Progenitor cell of endocrine pancreas (in vitro differentiated cells): ENCODE measurements around the gene TAF5. TPM values are rescaled to one million over a fixed set of nuclear protein-coding genes. Genes with fewer than 3 reads are reported as not detected.

Source experiments
- DNase-seq: peaks from one replicate; pipeline ENCODE4 v3.0.0; 2021; ENCODE audit warnings: low spot score; ENCODE audit not compliant: unreplicated experiment
- H3K27ac Mint-ChIP-seq: 2 replicates; pipeline ENCODE4 v1.8.0; 2021; ENCODE audit warnings: mild to moderate bottlenecking, moderate library complexity, mixed read lengths
- H3K27me3 Mint-ChIP-seq: 2 replicates; pipeline ENCODE4 v1.8.0; 2021; ENCODE audit warnings: mixed read lengths
- H3K36me3 Mint-ChIP-seq: 2 replicates; pipeline ENCODE4 v1.8.0; 2022; ENCODE audit warnings: mixed read lengths; ENCODE audit not compliant: insufficient read depth
- H3K4me1 Mint-ChIP-seq: 2 replicates; pipeline ENCODE4 v1.8.0; 2021; ENCODE audit warnings: low read depth, mixed read lengths
- H3K4me3 Mint-ChIP-seq: 2 replicates; pipeline ENCODE4 v1.8.0; 2021; ENCODE audit warnings: low read depth, mild to moderate bottlenecking, moderate library complexity, mixed read lengths
- H3K9me3 Mint-ChIP-seq: 2 replicates; pipeline ENCODE4 v1.8.0; 2021; ENCODE audit warnings: low read depth, mixed read lengths
- long read RNA-seq: library from polyadenylated mRNA; unstranded; transcript quantifications from one replicate; pipeline ENCODE4 v2.0.0, GENCODE V29; 2020
- total RNA-seq: library from RNA; stranded (reverse); gene quantifications from 2 replicates; pipeline ENCODE4 v1.2.1, GENCODE V29; 2021
- TF ChIP-seq, protein P1 (sequence below): fragments of 200-600 bp; sonication (generic); IDR thresholded peaks from one replicate; pipeline ENCODE4 v1.5.0; 2021; ENCODE audit warnings: antibody characterized with exemption, mild to moderate bottlenecking; ENCODE audit not compliant: unreplicated experiment

Gene TAF5
- total RNA-seq = 7.7 and 8.9 TPM in 2 replicates
- long read RNA-seq, partial matches to known transcripts = 3 of 4 reads
- long read RNA-seq, other reads (novel, unspliced or antisense) = 1 of 4 reads

DNA sequence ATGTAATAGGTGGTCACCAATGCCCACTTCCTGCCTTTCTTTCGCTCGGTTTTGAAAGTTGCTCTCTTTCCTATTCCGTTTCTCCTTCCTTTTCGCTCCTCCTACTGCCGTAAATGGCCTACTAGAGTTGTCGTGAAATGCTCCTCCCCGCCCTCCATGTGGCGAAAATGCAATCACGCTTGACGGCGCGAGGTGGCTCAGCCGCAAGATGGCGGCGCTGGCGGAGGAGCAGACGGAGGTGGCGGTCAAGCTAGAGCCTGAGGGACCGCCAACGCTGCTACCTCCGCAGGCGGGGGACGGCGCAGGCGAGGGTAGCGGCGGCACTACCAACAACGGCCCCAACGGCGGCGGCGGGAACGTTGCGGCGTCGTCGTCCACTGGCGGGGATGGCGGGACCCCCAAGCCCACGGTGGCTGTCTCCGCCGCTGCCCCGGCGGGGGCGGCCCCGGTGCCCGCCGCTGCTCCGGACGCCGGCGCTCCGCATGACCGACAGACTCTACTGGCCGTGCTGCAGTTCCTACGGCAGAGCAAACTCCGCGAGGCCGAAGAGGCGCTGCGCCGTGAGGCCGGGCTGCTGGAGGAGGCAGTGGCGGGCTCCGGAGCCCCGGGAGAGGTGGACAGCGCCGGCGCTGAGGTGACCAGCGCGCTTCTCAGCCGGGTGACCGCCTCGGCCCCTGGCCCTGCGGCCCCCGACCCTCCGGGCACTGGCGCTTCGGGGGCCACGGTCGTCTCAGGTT lies at the start of gene TAF5:
TAF5 (plus strand) TSS at position 195 of the 737 bp plus-strand sequence; CDS start at position 209, 14 bp downstream.
- H3K9me3 Mint-ChIP-seq = no peaks in the 10 kb centered on the region
- H3K27me3 Mint-ChIP-seq = no peaks in the 10 kb centered on the region
- no peaks in the 10 kb centered on the region for H3K36me3 Mint-ChIP-seq
- peak within 1 kb of the TSS; percentile 92 for H3K4me3 Mint-ChIP-seq
- peak; percentile 85 for DNase-seq
- H3K4me1 Mint-ChIP-seq = peaks cover 2% of the 10 kb centered on the region
- H3K27ac Mint-ChIP-seq = peak within 1 kb of the TSS; percentile 95
- TF ChIP-seq, protein P1, sequence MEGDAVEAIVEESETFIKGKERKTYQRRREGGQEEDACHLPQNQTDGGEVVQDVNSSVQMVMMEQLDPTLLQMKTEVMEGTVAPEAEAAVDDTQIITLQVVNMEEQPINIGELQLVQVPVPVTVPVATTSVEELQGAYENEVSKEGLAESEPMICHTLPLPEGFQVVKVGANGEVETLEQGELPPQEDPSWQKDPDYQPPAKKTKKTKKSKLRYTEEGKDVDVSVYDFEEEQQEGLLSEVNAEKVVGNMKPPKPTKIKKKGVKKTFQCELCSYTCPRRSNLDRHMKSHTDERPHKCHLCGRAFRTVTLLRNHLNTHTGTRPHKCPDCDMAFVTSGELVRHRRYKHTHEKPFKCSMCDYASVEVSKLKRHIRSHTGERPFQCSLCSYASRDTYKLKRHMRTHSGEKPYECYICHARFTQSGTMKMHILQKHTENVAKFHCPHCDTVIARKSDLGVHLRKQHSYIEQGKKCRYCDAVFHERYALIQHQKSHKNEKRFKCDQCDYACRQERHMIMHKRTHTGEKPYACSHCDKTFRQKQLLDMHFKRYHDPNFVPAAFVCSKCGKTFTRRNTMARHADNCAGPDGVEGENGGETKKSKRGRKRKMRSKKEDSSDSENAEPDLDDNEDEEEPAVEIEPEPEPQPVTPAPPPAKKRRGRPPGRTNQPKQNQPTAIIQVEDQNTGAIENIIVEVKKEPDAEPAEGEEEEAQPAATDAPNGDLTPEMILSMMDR = no peak

DNA sequence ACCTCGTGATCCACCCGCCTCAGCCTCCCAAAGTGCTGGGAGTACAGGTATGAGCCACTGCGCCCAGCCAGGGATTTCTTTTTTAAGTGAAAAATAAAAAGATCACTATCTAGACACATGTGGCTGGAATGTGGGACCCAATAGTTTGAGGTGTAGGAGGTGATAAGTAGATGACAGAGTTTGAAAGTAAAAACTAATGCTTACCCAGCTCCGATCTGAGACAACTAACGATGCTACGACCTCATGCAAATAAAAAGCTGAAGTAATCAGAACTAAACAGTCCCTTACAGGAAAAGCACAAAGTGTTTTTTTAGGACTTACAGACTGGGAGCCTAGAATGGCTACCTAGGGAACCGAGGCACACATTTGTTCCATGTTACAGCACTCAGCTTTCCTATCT lies 39.9 kb upstream of the TAF5 start:
- no peaks in the 10 kb centered on the region for H3K27me3 Mint-ChIP-seq
- no peaks in the 10 kb centered on the region for H3K4me1 Mint-ChIP-seq
- TF ChIP-seq, protein P1 = no peak
- peaks cover 12% of the 10 kb centered on the region for H3K36me3 Mint-ChIP-seq
- H3K9me3 Mint-ChIP-seq = no peaks in the 10 kb centered on the region
- no peak overlapping the region for H3K27ac Mint-ChIP-seq
- no peak overlapping the region for H3K4me3 Mint-ChIP-seq
- DNase-seq = no peak

DNA sequence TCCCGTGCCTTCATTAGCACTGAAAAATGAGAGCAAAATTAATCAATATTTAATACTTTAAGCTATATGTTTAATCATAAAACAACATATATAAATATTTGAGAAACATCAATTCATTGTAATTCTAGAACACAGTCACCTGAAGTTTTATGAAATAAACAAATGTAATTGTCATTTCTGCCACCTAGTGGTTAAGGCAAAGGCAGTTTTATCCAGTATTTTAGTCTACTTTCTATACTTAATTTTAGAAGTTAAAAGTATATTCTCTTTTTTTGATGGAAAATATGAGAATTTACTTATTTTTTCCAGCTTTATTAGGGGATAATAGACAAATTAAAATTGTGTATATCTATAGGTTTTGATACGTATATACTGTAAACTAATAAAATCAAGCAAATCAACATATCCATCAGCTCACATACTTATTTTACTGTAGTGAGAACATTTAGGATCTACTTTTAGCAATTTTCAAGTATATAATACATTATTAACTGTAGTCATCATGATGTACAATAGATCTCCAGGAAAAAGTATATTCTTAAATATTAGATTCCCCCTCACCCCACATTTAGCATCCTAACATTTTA lies 33.7 kb upstream of the TAF5 start:
- peaks cover 10% of the 10 kb centered on the region for H3K36me3 Mint-ChIP-seq
- no peaks in the 10 kb centered on the region for H3K27me3 Mint-ChIP-seq
- no peaks in the 10 kb centered on the region for H3K4me1 Mint-ChIP-seq
- no peak for DNase-seq
- TF ChIP-seq, protein P1 = peak; percentile 77
- no peak overlapping the region for H3K4me3 Mint-ChIP-seq
- no peaks in the 10 kb centered on the region for H3K9me3 Mint-ChIP-seq
- no peak overlapping the region for H3K27ac Mint-ChIP-seq

DNA sequence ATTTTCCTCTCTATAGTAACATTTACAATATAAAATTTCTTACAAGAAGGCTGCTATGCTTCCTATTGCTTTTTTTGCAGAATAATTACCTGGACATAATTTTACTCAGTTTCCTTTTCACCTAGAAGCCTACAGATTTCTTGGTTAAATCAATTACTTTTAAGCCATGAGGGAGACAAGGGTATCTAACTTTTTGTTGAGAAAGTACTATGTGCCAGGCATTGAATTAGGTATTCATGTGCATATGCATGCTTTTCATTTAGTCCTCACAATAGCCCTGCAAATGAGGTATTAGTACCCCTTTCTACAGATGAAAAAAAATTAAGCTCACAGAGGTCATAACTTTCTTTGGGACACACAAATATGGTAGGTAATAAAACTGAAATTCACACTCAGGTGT lies 33.2 kb upstream of the TAF5 start:
- Mint-ChIP-seq H3K4me1 (no peaks in the 10 kb centered on the region), H3K27ac (no peak overlapping the region), H3K27me3 (no peaks in the 10 kb centered on the region), H3K36me3 (peaks cover 10% of the 10 kb centered on the region), H3K4me3 (no peak overlapping the region), H3K9me3 (no peaks in the 10 kb centered on the region)
- DNase-seq = no peak
- TF ChIP-seq, protein P1 = no peak

DNA sequence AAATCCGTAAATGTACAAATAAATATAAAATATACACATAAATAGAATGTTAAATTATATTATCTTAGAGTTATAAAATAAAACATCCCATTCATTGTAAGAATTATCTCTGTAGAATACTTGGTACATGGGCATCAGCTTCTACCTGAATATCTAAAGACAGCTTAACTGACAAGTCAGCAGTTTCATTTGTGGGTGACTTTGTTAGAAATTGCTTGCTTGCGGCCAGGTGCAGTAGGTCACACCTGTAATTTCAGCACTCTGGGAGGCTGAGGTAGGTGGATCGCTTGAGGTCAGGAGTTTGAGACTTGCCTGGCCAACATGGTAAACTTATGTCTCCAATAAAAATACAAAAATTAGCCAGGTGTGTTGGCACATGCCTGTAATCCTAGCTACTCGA lies 31.4 kb upstream of the TAF5 start:
- no peak overlapping the region for H3K4me3 Mint-ChIP-seq
- TF ChIP-seq, protein P1 = no peak
- H3K36me3 Mint-ChIP-seq = peaks cover 8% of the 10 kb centered on the region
- no peaks in the 10 kb centered on the region for H3K4me1 Mint-ChIP-seq
- H3K27me3 Mint-ChIP-seq = no peaks in the 10 kb centered on the region
- DNase-seq = no peak
- H3K9me3 Mint-ChIP-seq = no peaks in the 10 kb centered on the region
- H3K27ac Mint-ChIP-seq = no peak overlapping the region
